IPS DF 19.7 (cell line): Measurements from ENCODE around the gene CCDC3.
"Not testable (repeated sequence)": the region's sequence is repeated elsewhere in the genome, so short reads cannot be mapped to it uniquely, and the experiment has no call there.

Experiments
- DNase-seq: peaks from one replicate; pipeline ENCODE4 v3.0.0-alpha.2; 2013; ENCODE audit warnings: low read depth, low spot score

CCDC3 gene

GRCh38 chr10:13001041-13001886 lies at the start of gene CCDC3:
Gene CCDC3, minus strand, starts transcription at chr10:13001713. Its CDS starts 143 bp downstream, at chr10:13001570.
- DNase-seq: peak; percentile 15

- no peak for DNase-seq
Observed at GRCh38 chr10:13051126-13051694, 49.7 kb upstream of the CCDC3 start.

GRCh38 chr10:13049774-13050420 lies 48.4 kb upstream of the CCDC3 start:
- no peak for DNase-seq

GRCh38 chr10:13048762-13049161 lies 47.2 kb upstream of the CCDC3 start:
- DNase-seq: no peak

GRCh38 chr10:13047529-13048206 lies 46.2 kb upstream of the CCDC3 start:
- DNase-seq: no peak

- no peak for DNase-seq
Observed at GRCh38 chr10:13046851-13047528, 45.5 kb upstream of the CCDC3 start.

- DNase-seq: no peak
Observed at GRCh38 chr10:13043520-13043919, 42.0 kb upstream of the CCDC3 start.

GRCh38 chr10:13039761-13040160 lies 38.2 kb upstream of the CCDC3 start:
- DNase-seq: no peak

GRCh38 chr10:13038391-13038790 lies 36.9 kb upstream of the CCDC3 start:
- DNase-seq: no peak

- no peak for DNase-seq
Observed at GRCh38 chr10:13037832-13038231, 36.3 kb upstream of the CCDC3 start.

- no peak for DNase-seq
Observed at GRCh38 chr10:13036841-13037240, 35.3 kb upstream of the CCDC3 start.

GRCh38 chr10:13035731-13036130 lies 34.2 kb upstream of the CCDC3 start:
- not testable (repeated sequence) for DNase-seq

- no peak for DNase-seq
Observed at GRCh38 chr10:13026873-13027272, 25.4 kb upstream of the CCDC3 start.

- DNase-seq: no peak
Observed at GRCh38 chr10:13023754-13024153, 22.2 kb upstream of the CCDC3 start.

GRCh38 chr10:13019280-13019679 lies 17.8 kb upstream of the CCDC3 start:
- DNase-seq: no peak

- DNase-seq: no peak
Observed at GRCh38 chr10:13018171-13018570, 16.7 kb upstream of the CCDC3 start.

GRCh38 chr10:13016886-13017285 lies 15.4 kb upstream of the CCDC3 start:
- DNase-seq: no peak

GRCh38 chr10:13016426-13016825 lies 14.9 kb upstream of the CCDC3 start:
- DNase-seq: no peak

GRCh38 chr10:13006037-13006436 lies 4.5 kb upstream of the CCDC3 start:
- no peak for DNase-seq

GRCh38 chr10:13003759-13004158 lies 2.2 kb upstream of the CCDC3 start:
- no peak for DNase-seq

- DNase-seq: no peak
Observed at GRCh38 chr10:13003004-13003403, 1.5 kb upstream of the CCDC3 start.

- DNase-seq: no peak
Observed at GRCh38 chr10:13001887-13002212, 337 bp upstream of the CCDC3 start.
